C4-2B (cell line): Measurements from ENCODE around the gene ZDHHC11B.

Experiments used
- CTCF ChIP-seq: fragments of 450-650 bp; conservative IDR thresholded peaks from 2 replicates; pipeline ENCODE4 v1.5.1; 2017; ENCODE audit warnings: mild to moderate bottlenecking
- ZFX ChIP-seq: fragments of 450-650 bp; IDR thresholded peaks from 2 replicates; pipeline ENCODE4 v1.6.1; 2017

GRCh38 chr5:819078-819477 lies 34.5 kb upstream of the ZDHHC11B start:
- no peak for TF ChIP-seq CTCF
- TF ChIP-seq ZFX, result no peak
